Parathyroid adenoma (tissue), 2 donors: ENCODE data around the gene CLCA2.

Experiments used
- H2AFZ ChIP-seq: fragments of 300-600 bp; sonication (generic); one replicate; pipeline ENCODE4 v1.7.0; 2017; ENCODE audit warnings: antibody characterized with exemption, mild to moderate bottlenecking
- H3K27ac ChIP-seq: fragments of 300-600 bp; sonication (generic); one replicate; pipeline ENCODE4 v1.7.0; 2017
- H3K27me3 ChIP-seq: fragments of 300-600 bp; sonication (generic); one replicate; pipeline ENCODE4 v1.7.0; 2017; ENCODE audit warnings: low read length; ENCODE audit not compliant: control insufficient read depth, insufficient read depth
- H3K36me3 ChIP-seq: fragments of 300-600 bp; sonication (generic); one replicate; pipeline ENCODE4 v1.7.0; 2017; ENCODE audit warnings: low read length; ENCODE audit not compliant: control insufficient read depth, insufficient read depth
- H3K4me1 ChIP-seq: fragments of 300-600 bp; sonication (generic); one replicate; pipeline ENCODE4 v1.7.0; 2017; ENCODE audit warnings: control low read depth
- H3K4me2 ChIP-seq: fragments of 300-600 bp; sonication (generic); one replicate; pipeline ENCODE4 v1.7.0; 2017; ENCODE audit warnings: low read length
- H3K4me3 ChIP-seq: fragments of 300-600 bp; sonication (generic); one replicate; pipeline ENCODE4 v1.7.0; 2017; ENCODE audit warnings: low read depth, low read length
- H3K79me2 ChIP-seq: fragments of 300-600 bp; sonication (generic); one replicate; pipeline ENCODE4 v1.7.0; 2017; ENCODE audit warnings: control low read depth
- H3K9ac ChIP-seq: fragments of 300-600 bp; sonication (generic); one replicate; pipeline ENCODE4 v1.7.0; 2017; ENCODE audit warnings: mild to moderate bottlenecking
- H3K9me3 ChIP-seq: fragments of 300-600 bp; sonication (generic); one replicate; pipeline ENCODE4 v1.7.0; 2017; ENCODE audit warnings: low read length; ENCODE audit not compliant: control insufficient read depth
- CTCF ChIP-seq: fragments of 300-600 bp; sonication (generic); IDR thresholded peaks from one replicate; pipeline ENCODE4 v1.7.0; 2017; ENCODE audit warnings: antibody characterized with exemption, mild to moderate bottlenecking
- donor health status: primary hyperparathyroidism.

The CLCA2 gene

GRCh38 chr1:86394416-86394815, 29.6 kb upstream of the CLCA2 start:
- Histone ChIP-seq H2AFZ (no peak overlapping the region), H3K9ac (no peak overlapping the region), H3K36me3 (no peaks in the 10 kb centered on the region), H3K4me2 (no peak overlapping the region), H3K4me1 (no peaks in the 10 kb centered on the region), H3K4me3 (no peak overlapping the region), H3K27ac (no peak overlapping the region), H3K79me2 (no peaks in the 10 kb centered on the region), H3K27me3 (no peaks in the 10 kb centered on the region), H3K9me3 (no peaks in the 10 kb centered on the region)
- no peak for TF ChIP-seq CTCF

GRCh38 chr1:86395751-86396497, 28.0 kb upstream of the CLCA2 start, which contains the start of gene ODF2L:
TSS of gene ODF2L (minus strand) at chr1:86396323. CDS start at chr1:86387027, 9,296 bp downstream.
- no peaks in the 10 kb centered on the region for H3K4me1 ChIP-seq
- H2AFZ ChIP-seq: peak within 1 kb of the TSS; percentile 91

GRCh38 chr1:86396498-86396890, 27.5 kb upstream of the CLCA2 start:
- Histone ChIP-seq H3K27ac (peak overlapping the region; percentile 78), H3K4me2 (peak overlapping the region; percentile 71), H3K79me2 (no peaks in the 10 kb centered on the region), H2AFZ (peak overlapping the region; percentile 91), H3K9ac (peak overlapping the region; percentile 34), H3K36me3 (no peaks in the 10 kb centered on the region), H3K4me3 (peak overlapping the region; percentile 81), H3K4me1 (no peaks in the 10 kb centered on the region), H3K27me3 (no peaks in the 10 kb centered on the region), H3K9me3 (no peaks in the 10 kb centered on the region)
- TF ChIP-seq CTCF: no peak

More at GRCh38 chr1:86395751-86396497, 28.0 kb upstream of the CLCA2 start, which contains the start of gene ODF2L:
- no peak for TF ChIP-seq CTCF
- H3K27ac ChIP-seq: peak within 1 kb of the TSS; percentile 78
- H3K9me3 ChIP-seq: no peaks in the 10 kb centered on the region
- peak within 1 kb of the TSS; percentile 34 for H3K9ac ChIP-seq
- H3K36me3 ChIP-seq: no peaks in the 10 kb centered on the region
- H3K4me2 ChIP-seq: peak within 1 kb of the TSS; percentile 71
- no peaks in the 10 kb centered on the region for H3K27me3 ChIP-seq
- no peaks in the 10 kb centered on the region for H3K79me2 ChIP-seq
- H3K4me3 ChIP-seq: peak within 1 kb of the TSS; percentile 81

GRCh38 chr1:86409416-86410021, 14.5 kb upstream of the CLCA2 start:
- Histone ChIP-seq H3K4me3 (no peak overlapping the region), H3K4me2 (no peak overlapping the region), H2AFZ (no peak overlapping the region), H3K4me1 (peaks cover 3% of the 10 kb centered on the region), H3K27ac (no peak overlapping the region), H3K79me2 (no peaks in the 10 kb centered on the region), H3K27me3 (no peaks in the 10 kb centered on the region), H3K9me3 (no peaks in the 10 kb centered on the region), H3K36me3 (no peaks in the 10 kb centered on the region), H3K9ac (no peak overlapping the region)
- TF ChIP-seq CTCF: no peak
